ENCODE measurements around the gene CNTN4.
"Not testable (repeated sequence)": the region's sequence is repeated elsewhere in the genome, so short reads cannot be mapped to it uniquely, and the experiment has no call there.

Gene CNTN4

GRCh38 chr3:2978977-2979732 is 880.5 kb downstream of the CNTN4 start:
- DNase-seq (ENCODE audit: low spot score): no peak

GRCh38 chr3:2984005-2984830 is 885.6 kb downstream of the CNTN4 start:
- DNase-seq (ENCODE audit: low spot score): no peak

- no peak for DNase-seq (ENCODE audit: low spot score)
Observed at GRCh38 chr3:2984831-2985220, 886.2 kb downstream of the CNTN4 start.

- no peak for DNase-seq (ENCODE audit: low spot score)
Observed at GRCh38 chr3:2985479-2985878, 886.8 kb downstream of the CNTN4 start.

GRCh38 chr3:2992534-2992933 is 893.9 kb downstream of the CNTN4 start:
- DNase-seq (ENCODE audit: low spot score): no peak

GRCh38 chr3:2993130-2993529 is 894.5 kb downstream of the CNTN4 start:
- not testable (repeated sequence) for DNase-seq (ENCODE audit: low spot score)

- no peak for DNase-seq (ENCODE audit: low spot score)
Observed at GRCh38 chr3:2993736-2994135, 895.1 kb downstream of the CNTN4 start.

GRCh38 chr3:2995195-2995594 is 896.5 kb downstream of the CNTN4 start:
- no peak for DNase-seq (ENCODE audit: low spot score)

GRCh38 chr3:3005146-3005744 is 906.6 kb downstream of the CNTN4 start:
- no peak for DNase-seq (ENCODE audit: low spot score)

- no peak for DNase-seq (ENCODE audit: low spot score)
Observed at GRCh38 chr3:3013317-3014052, 914.8 kb downstream of the CNTN4 start.

GRCh38 chr3:3015185-3016089 is 916.8 kb downstream of the CNTN4 start:
- DNase-seq (ENCODE audit: low spot score): peak; percentile 2

GRCh38 chr3:3016226-3016625 is 917.6 kb downstream of the CNTN4 start:
- DNase-seq (ENCODE audit: low spot score): no peak

GRCh38 chr3:3020209-3020608 is 921.5 kb downstream of the CNTN4 start:
- DNase-seq (ENCODE audit: low spot score): no peak

- no peak for DNase-seq (ENCODE audit: low spot score)
Observed at GRCh38 chr3:3023111-3023745, 924.6 kb downstream of the CNTN4 start.

GRCh38 chr3:3027976-3028567 is 929.4 kb downstream of the CNTN4 start:
- DNase-seq (ENCODE audit: low spot score): peak; percentile 9

- DNase-seq (ENCODE audit: low spot score): no peak
Observed at GRCh38 chr3:3031326-3031725, 932.7 kb downstream of the CNTN4 start.

GRCh38 chr3:3037156-3037555 is 938.5 kb downstream of the CNTN4 start:
- DNase-seq (ENCODE audit: low spot score): no peak

- no peak for DNase-seq (ENCODE audit: low spot score)
Observed at GRCh38 chr3:3038201-3038991, 939.7 kb downstream of the CNTN4 start.

- no peak for DNase-seq (ENCODE audit: low spot score)
Observed at GRCh38 chr3:3053974-3054373, 955.3 kb downstream of the CNTN4 start.

Data from activated CD4-positive, alpha-beta T cell treated with anti-CD3 and anti-CD28 coated beads, Interleukin-2, Interleukin-4, amounts not matched to agents 100 ng/mL and 50 ng/mL, durations not matched to agents 16 hours and 8 hours (primary cell).